Thyroid gland (tissue), 4 donors: ENCODE data around the gene SCPEP1. TPM values are rescaled to one million over a fixed set of nuclear protein-coding genes. Genes with fewer than 3 reads are reported as not detected.
"Not testable (repeated sequence)": the region's sequence is repeated elsewhere in the genome, so short reads cannot be mapped to it uniquely, and the experiment has no call there.

ENCODE experiments used
- DNase-seq, 2 donors: peaks; one replicate each; pipeline ENCODE4 v3.0.0-alpha.2; 2019
- H3K27ac ChIP-seq, 3 donors: fragments of 200-600 bp; sonication (generic); 1 replicate in 2 of 3; 2 replicates in 1 of 3; pipeline ENCODE4 v1.5.1; 2016 to 2019; ENCODE audit warnings: mild to moderate bottlenecking in 1 of 3, moderate library complexity in 1 of 3
- H3K27me3 ChIP-seq: fragments of 200-600 bp; sonication (generic); one replicate; pipeline ENCODE4 v1.5.1; 2019
- H3K36me3 ChIP-seq, 2 donors: fragments of 200-600 bp; sonication (generic); one replicate each; pipeline ENCODE4 v1.5.1; 2016 to 2019
- H3K4me1 ChIP-seq, 2 donors: fragments of 200-600 bp; sonication (generic); one replicate each; pipeline ENCODE4 v1.5.1; 2017 to 2019
- H3K4me3 ChIP-seq, 3 donors: fragments of 200-600 bp; sonication (generic); replicated peaks in 1 of 3; 1 replicate in 2 of 3; 2 replicates in 1 of 3; pipeline ENCODE4 v1.5.1; 2016; ENCODE audit warnings: mild to moderate bottlenecking in 1 of 3
- H3K9me3 ChIP-seq: fragments of 200-600 bp; sonication (generic); one replicate; pipeline ENCODE4 v1.5.1; 2017
- CTCF ChIP-seq, 6 experiments: fragments of 200-600 bp in 3 of 6; fragments of 450-650 bp in 3 of 6; sonication (generic) in 3 of 6; IDR thresholded peaks; one replicate each; pipeline ENCODE4 v1.5.1; 2016 to 2019; ENCODE audit warnings: antibody characterized with exemption in 6 of 6, mild to moderate bottlenecking in 2 of 6, inconsistent platforms in 1 of 6, moderate library complexity in 1 of 6
- POLR2A ChIP-seq, 2 donors: fragments of 450-650 bp; IDR thresholded peaks; one replicate each; pipeline ENCODE4 v1.6.1; 2017; ENCODE audit warnings: antibody characterized with exemption in 2 of 2, mild to moderate bottlenecking in 2 of 2, moderate library complexity in 1 of 2
- WGBS, 2 donors: methylation state at CpG; one replicate each; pipeline ENCODE4 v1.1.5; 2017; 5-methylcytosine and 5-hydroxymethylcytosine counted together
- intact Hi-C: fragments of 100-400 bp; cut with DNase I; formaldehyde crosslinking; loops from one replicate; pipeline ENCODE4 v1.15.1; 2023
- total RNA-seq, 4 donors: library from RNA; depleted of rRNA; stranded (reverse); fragments of >200 nt; gene quantifications; one replicate each; pipeline ENCODE4 v1.2.3, GENCODE V29; 2016

The SCPEP1 gene
- total RNA-seq, 4 donors from 2014 or later = 260 to 354 (median 284) TPM

GRCh38 chr17:56937687-56938086 is 40.2 kb upstream of the SCPEP1 start:
- peaks cover 18 to 36% of the 10 kb centered on the region in 2 donors for H3K36me3 ChIP-seq
- TF ChIP-seq CTCF (IDR thresholded peaks at IDR 0.05) (no peak), POLR2A (IDR thresholded peaks at IDR 0.05) (no peak)
- WGBS, 2 donors = 75 to 76% methylated on average over 2 of the region's 2 CpGs
- H3K9me3 ChIP-seq = no peaks in the 10 kb centered on the region
- intact Hi-C loops = no loop called here
- no peaks in the 10 kb centered on the region for H3K4me1 ChIP-seq
- no peak for DNase-seq
- H3K4me3 ChIP-seq = no peak overlapping the region
- H3K27ac ChIP-seq = peak overlapping the region in 1 of 3 donors; percentile 2
- H3K27me3 ChIP-seq = no peaks in the 10 kb centered on the region

DNA sequence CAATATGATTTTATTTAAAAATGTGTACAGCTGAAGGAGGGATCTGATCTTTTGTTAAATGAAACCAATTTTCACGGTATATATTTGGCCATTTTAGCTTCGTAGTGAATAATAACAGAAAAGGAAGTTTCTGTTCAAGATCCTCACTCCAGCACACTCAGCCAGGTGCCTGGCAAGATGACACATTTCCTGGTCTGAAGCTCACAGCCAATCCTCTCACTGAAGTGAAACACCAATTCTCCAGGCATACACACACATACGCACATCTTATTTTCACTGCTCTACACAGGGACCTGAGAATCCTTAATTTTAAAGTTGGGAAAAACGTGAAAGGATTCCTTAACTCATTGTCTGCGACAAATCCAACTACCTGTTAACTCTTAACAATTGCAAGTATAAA is 39.7 kb upstream of the SCPEP1 start:
- H3K4me3 ChIP-seq, H3K4me1 ChIP-seq, DNase-seq, H3K27ac ChIP-seq, intact Hi-C loops, H3K9me3 ChIP-seq, H3K27me3 ChIP-seq: not testable (repeated sequence)
- H3K36me3 ChIP-seq = peaks cover 18 to 37% of the 10 kb centered on the region in 2 donors
- WGBS, 2 donors = 84 to 86% methylated on average over 5 of the region's 5 CpGs

- WGBS, 2 donors = 66 to 67% methylated on average over 11 of the region's 11 CpGs
- TF ChIP-seq CTCF (IDR thresholded peaks at IDR 0.05) = peak; percentile 40 to 71 (median 56)
- TF ChIP-seq POLR2A (IDR thresholded peaks at IDR 0.05) = no peak
- Histone ChIP-seq H3K4me1 (no peaks in the 10 kb centered on the region), H3K4me3 (no peak overlapping the region), H3K27ac (no peak overlapping the region), H3K9me3 (no peaks in the 10 kb centered on the region), H3K27me3 (no peaks in the 10 kb centered on the region), H3K36me3 (peaks cover 36 to 49% of the 10 kb centered on the region in 2 donors)
- no peak for DNase-seq
- intact Hi-C loops = loop anchor here (5.0 kb wide), 1 partner anchor 123 kb away; no protein-coding TSS in a partner anchor
Measured at GRCh38 chr17:56939869-56940484, 38.0 kb upstream of the SCPEP1 start.

DNA sequence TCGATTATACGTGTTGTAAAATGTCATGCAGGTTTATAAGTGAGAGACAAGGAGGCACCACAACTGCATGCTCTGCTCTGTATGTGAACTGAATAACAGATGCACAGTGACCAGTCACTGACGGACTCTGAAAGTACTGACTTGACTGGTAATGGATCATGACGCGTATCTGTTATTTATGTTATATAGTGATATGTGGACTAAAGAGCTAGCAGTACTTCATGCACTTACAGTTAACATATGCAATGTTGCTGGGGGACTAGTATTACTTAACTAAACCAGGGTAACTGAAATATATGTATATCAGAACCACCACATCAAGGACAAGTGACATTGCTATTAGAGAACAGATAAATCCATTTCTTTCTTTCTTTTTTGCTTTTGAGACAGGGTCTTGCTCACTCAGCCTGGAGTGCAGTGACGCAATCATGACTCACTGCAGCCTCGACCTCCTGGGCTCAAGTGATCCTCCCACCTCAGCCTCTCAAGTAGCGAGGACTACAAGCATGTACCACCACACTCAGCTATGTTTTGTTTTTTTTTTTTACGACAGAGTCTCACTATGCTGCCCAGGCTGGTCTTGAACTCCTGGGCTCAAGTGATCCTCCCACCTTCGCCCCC is 34.3 kb upstream of the SCPEP1 start:
- WGBS, 2 donors = 91 to 93% methylated on average over 10 of the region's 10 CpGs
- DNase-seq = no peak
- no peaks in the 10 kb centered on the region for H3K4me1 ChIP-seq
- no peaks in the 10 kb centered on the region for H3K9me3 ChIP-seq
- H3K27ac ChIP-seq = no peak overlapping the region
- TF ChIP-seq POLR2A (IDR thresholded peaks at IDR 0.05) (no peak), CTCF (IDR thresholded peaks at IDR 0.05) (no peak)
- peaks cover 29 to 48% of the 10 kb centered on the region in 2 donors for H3K36me3 ChIP-seq
- no peaks in the 10 kb centered on the region for H3K27me3 ChIP-seq
- no peak overlapping the region for H3K4me3 ChIP-seq
- intact Hi-C loops = loop anchor here (5.0 kb wide), 1 partner anchor 126 kb away; no protein-coding TSS in a partner anchor

GRCh38 chr17:56945938-56946505 is 31.9 kb upstream of the SCPEP1 start:
- no peaks in the 10 kb centered on the region for H3K9me3 ChIP-seq
- intact Hi-C loops = no loop called here
- peaks cover 40 to 52% of the 10 kb centered on the region in 2 donors for H3K36me3 ChIP-seq
- H3K4me1 ChIP-seq = no peaks in the 10 kb centered on the region
- no peaks in the 10 kb centered on the region for H3K27me3 ChIP-seq
- no peak for DNase-seq
- WGBS, 2 donors = 90 to 92% methylated on average over 3 of the region's 3 CpGs
- no peak overlapping the region for H3K27ac ChIP-seq
- H3K4me3 ChIP-seq = no peak overlapping the region
- TF ChIP-seq POLR2A (IDR thresholded peaks at IDR 0.05) (no peak), CTCF (IDR thresholded peaks at IDR 0.05) (no peak)
